SU-DHL-6 (cell line): ENCODE data around the gene PUM1.

ENCODE experiments used
- H2AFZ ChIP-seq: fragments of 200-600 bp; sonication (generic); 2 replicates; pipeline ENCODE4 v1.6.1; 2014; ENCODE audit warnings: low read depth, mild to moderate bottlenecking, moderate library complexity, mixed read lengths, antibody characterized with exemption, low read length; ENCODE audit not compliant: severe bottlenecking
- H3F3A ChIP-seq: fragments of 200-600 bp; shearing (Covaris generic); 2 replicates; pipeline ENCODE4 v1.6.0; 2016; ENCODE audit warnings: antibody characterized with exemption, mild to moderate bottlenecking; ENCODE audit not compliant: insufficient read depth
- H3K27ac ChIP-seq: fragments of 200-600 bp; sonication (generic); 2 replicates; pipeline ENCODE4 v1.5.1; 2016; ENCODE audit warnings: low read depth, mild to moderate bottlenecking, low read length, moderate library complexity, mixed read lengths
- H3K27me3 ChIP-seq: fragments of 200-600 bp; sonication (generic), shearing (Covaris generic); 2 replicates; pipeline ENCODE4 v1.6.0; 2014; ENCODE audit warnings: mild to moderate bottlenecking, low read length
- H3K36me3 ChIP-seq: fragments of 200-600 bp; sonication (generic); 2 replicates; pipeline ENCODE4 v1.6.1; 2014; ENCODE audit warnings: mild to moderate bottlenecking, low read length, mixed read lengths
- H3K4me2 ChIP-seq: fragments of 300-600, 200-600 bp; shearing (Covaris generic), sonication (generic); 2 replicates; pipeline ENCODE4 v1.6.0; 2014; ENCODE audit warnings: low read length, low read depth, mild to moderate bottlenecking; ENCODE audit not compliant: poor library complexity, severe bottlenecking
- H3K4me3 ChIP-seq: fragments of 200-600 bp; sonication (generic); 2 replicates; pipeline ENCODE4 v1.5.1; 2014; ENCODE audit warnings: antibody characterized with exemption, low read length, mild to moderate bottlenecking, mixed read lengths; ENCODE audit not compliant: insufficient read depth, poor library complexity, severe bottlenecking
- H3K79me2 ChIP-seq: fragments of 200-600 bp; sonication (generic); 2 replicates; pipeline ENCODE4 v1.6.1; 2014; ENCODE audit warnings: mild to moderate bottlenecking, low read length, moderate library complexity; ENCODE audit not compliant: insufficient read depth
- H3K9ac ChIP-seq: fragments of 200-600 bp; sonication (generic); 2 replicates; pipeline ENCODE4 v1.7.0; 2014; ENCODE audit warnings: mild to moderate bottlenecking, low read length
- H3K9me2 ChIP-seq: fragments of 200-600 bp; sonication (generic); replicated peaks from 2 replicates; pipeline ENCODE4 v1.6.1; 2014; ENCODE audit warnings: low read length; ENCODE audit not compliant: insufficient read depth
- H3K9me3 ChIP-seq: fragments of 200-600 bp; sonication (generic); 2 replicates; pipeline ENCODE4 v1.6.1; 2014; ENCODE audit warnings: low read length, mixed read lengths; ENCODE audit not compliant: insufficient read depth
- H4K20me1 ChIP-seq: fragments of 200-600 bp; sonication (generic); 2 replicates; pipeline ENCODE4 v1.6.1; 2014; ENCODE audit warnings: low read depth, mild to moderate bottlenecking, antibody characterized with exemption, low read length, moderate library complexity, mixed read lengths
- CTCF ChIP-seq: fragments of 200-600 bp; sonication (generic); IDR thresholded peaks from one replicate; pipeline ENCODE4 v1.5.1; 2017; ENCODE audit warnings: antibody characterized with exemption, mild to moderate bottlenecking, low read length, moderate library complexity; ENCODE audit not compliant: insufficient read depth, poor library complexity, severe bottlenecking
- EZH2phosphoT487 ChIP-seq: fragments of 200-600 bp; sonication (generic), shearing (Covaris generic); conservative IDR thresholded peaks from 2 replicates; pipeline ENCODE4 v1.6.1; 2018; ENCODE audit warnings: mild to moderate bottlenecking, antibody characterized with exemption, low read length, moderate library complexity, mixed read lengths

Gene PUM1

GRCh38 chr1:31084782-31085569 lies 19.5 kb upstream of the PUM1 start:
- no peak overlapping the region for H2AFZ ChIP-seq

GRCh38 chr1:31082385-31082784 lies 16.9 kb upstream of the PUM1 start:
- no peaks in the 10 kb centered on the region for H3F3A ChIP-seq
- H4K20me1 ChIP-seq, result no peaks in the 10 kb centered on the region
- H3K36me3 ChIP-seq, result no peaks in the 10 kb centered on the region
- no peak overlapping the region for H3K4me2 ChIP-seq
- H3K9me2 ChIP-seq, result no peaks in the 10 kb centered on the region
- H3K9ac ChIP-seq, result no peak overlapping the region
- no peak overlapping the region for H2AFZ ChIP-seq
- no peak overlapping the region for H3K27ac ChIP-seq
- no peak for TF ChIP-seq EZH2phosphoT487
- no peak for TF ChIP-seq CTCF
- no peaks in the 10 kb centered on the region for H3K9me3 ChIP-seq
- no peaks in the 10 kb centered on the region for H3K79me2 ChIP-seq
- H3K27me3 ChIP-seq, result no peaks in the 10 kb centered on the region
- no peak overlapping the region for H3K4me3 ChIP-seq

More at GRCh38 chr1:31084782-31085569, 19.5 kb upstream of the PUM1 start:
- Histone ChIP-seq H3K9ac (no peak overlapping the region), H3K9me3 (no peaks in the 10 kb centered on the region), H3K79me2 (no peaks in the 10 kb centered on the region), H3K4me2 (no peak overlapping the region), H4K20me1 (no peaks in the 10 kb centered on the region), H3F3A (no peaks in the 10 kb centered on the region), H3K9me2 (no peaks in the 10 kb centered on the region), H3K36me3 (no peaks in the 10 kb centered on the region), H3K27ac (no peak overlapping the region), H3K27me3 (no peaks in the 10 kb centered on the region), H3K4me3 (no peak overlapping the region)
- no peak for TF ChIP-seq CTCF
- TF ChIP-seq EZH2phosphoT487, result no peak

- no peaks in the 10 kb centered on the region for H3K9me2 ChIP-seq
Observed at GRCh38 chr1:31073044-31073443, 7.5 kb upstream of the PUM1 start.

More at GRCh38 chr1:31073044-31073443, 7.5 kb upstream of the PUM1 start:
- no peak overlapping the region for H2AFZ ChIP-seq
- H3K79me2 ChIP-seq, result no peaks in the 10 kb centered on the region
- no peak overlapping the region for H3K9ac ChIP-seq
- H3F3A ChIP-seq, result no peaks in the 10 kb centered on the region
- TF ChIP-seq CTCF (no peak), EZH2phosphoT487 (no peak)
- H3K9me3 ChIP-seq, result no peaks in the 10 kb centered on the region
- no peak overlapping the region for H3K4me2 ChIP-seq
- H3K27me3 ChIP-seq, result no peaks in the 10 kb centered on the region
- H3K27ac ChIP-seq, result no peak overlapping the region
- H3K36me3 ChIP-seq, result no peaks in the 10 kb centered on the region
- no peak overlapping the region for H3K4me3 ChIP-seq
- no peaks in the 10 kb centered on the region for H4K20me1 ChIP-seq
